ENCODE results near the gene ATAD5.

GRCh38 chr17:30832438-30833124 lies 815 bp downstream of the ATAD5 start:
- TF ChIP-seq CTCF (IDR thresholded peaks at IDR 0.05) = no peak
- no peak for TF ChIP-seq EP300 (IDR thresholded peaks at IDR 0.05; ENCODE audit: low read depth)
